HG02571 (cell line): ENCODE data around the gene RAMAC.
"Not testable (repeated sequence)": the region's sequence is repeated elsewhere in the genome, so short reads cannot be mapped to it uniquely, and the experiment has no call there.

Experiments used
- ATAC-seq: cut with Tn5 transposase; IDR thresholded peaks from one replicate; pipeline ENCODE4 v1.9.1; 2021; ENCODE audit warnings: mild to moderate bottlenecking, moderate library complexity; ENCODE audit not compliant: unreplicated experiment

The RAMAC gene

DNA sequence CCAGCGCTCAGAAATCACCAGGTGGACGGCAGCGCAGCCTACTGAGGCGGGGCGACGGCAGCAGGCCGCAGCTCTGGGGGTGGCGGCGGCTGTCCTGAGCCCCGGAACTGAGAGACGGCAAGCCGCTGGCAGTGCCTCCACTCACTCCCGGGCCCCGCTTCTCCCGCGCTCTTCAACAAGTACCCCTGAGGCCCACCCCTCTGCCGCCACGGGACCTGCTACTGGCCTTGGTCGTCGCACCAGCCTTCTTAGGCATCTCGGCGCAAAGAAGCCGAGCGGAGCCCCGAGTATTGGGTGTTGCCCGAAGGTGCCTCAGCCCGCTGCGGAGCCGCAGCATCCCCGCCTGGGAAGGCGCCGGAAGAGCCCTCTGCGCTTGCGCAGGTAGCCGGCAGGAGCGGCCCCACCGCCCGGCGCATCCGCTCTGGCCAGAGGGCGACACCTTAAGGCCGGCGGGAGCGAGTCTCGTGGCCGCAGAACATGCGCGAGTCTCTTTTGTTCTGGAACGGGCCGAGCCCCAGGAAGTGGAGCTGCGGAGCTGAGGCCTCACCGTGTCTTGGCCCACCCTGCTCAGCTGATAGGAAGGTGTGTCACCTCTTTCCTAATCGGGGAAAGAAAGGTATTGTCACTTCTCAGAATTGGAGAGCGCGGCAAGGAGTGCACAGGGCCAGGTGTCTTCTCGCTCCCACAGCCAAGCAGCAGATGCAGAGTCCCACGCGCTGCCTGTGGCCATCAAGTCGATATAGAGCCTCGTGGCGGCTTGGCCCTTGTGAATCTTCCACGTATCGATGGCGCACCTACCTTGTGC is 25.5 kb downstream of the RAMAC start, which contains the start of gene C15orf40:
Gene C15orf40 (minus strand): TSS at position 369 of the 805 bp plus-strand sequence. CDS start 32 bp downstream, at position 337.
- ATAC-seq: peak; percentile 79

DNA sequence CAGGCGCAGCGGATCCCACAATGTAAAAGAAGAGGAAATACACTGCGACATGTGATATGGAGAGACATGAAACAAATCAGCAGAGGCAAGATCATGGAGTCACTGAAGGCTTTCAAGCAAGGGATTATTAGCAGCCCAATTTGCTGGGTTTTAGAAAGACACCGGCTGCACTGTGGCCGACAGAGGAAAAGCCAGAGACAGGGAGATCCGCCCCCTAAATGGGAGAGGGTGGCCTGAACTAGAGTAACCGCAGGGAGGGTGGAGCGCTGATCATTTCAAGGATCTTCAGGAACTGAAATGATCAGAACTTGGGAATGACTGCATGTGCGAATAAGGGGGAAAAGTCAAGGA is 26.0 kb downstream of the RAMAC start:
- ATAC-seq: no peak

- no peak for ATAC-seq
These were observed 26.6 kb downstream of the RAMAC start for GRCh38 chr15:83012636-83013035.

DNA sequence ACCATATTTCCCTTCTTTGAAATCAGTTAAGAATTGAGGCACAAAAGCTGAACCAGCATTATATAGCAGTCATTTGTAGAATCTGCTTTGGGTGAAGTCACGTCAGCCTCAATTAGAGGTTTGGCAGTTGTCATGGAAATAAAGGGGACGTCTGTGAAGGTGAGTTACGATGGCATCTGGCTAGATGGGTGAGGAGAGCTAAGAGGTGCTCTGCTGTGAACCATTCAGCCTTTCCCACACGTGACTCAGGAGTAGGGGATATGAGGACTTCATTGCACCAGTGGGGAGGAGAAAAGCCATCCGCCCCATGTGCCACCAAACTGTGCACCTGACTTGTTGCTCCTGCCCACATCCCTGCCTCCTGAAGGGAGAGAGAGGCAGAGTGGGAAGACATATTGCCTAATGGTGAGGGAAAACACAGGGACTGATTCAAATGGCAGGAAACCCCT is 28.2 kb downstream of the RAMAC start:
- ATAC-seq: no peak

GRCh38 chr15:83015361-83015760 is 29.4 kb downstream of the RAMAC start:
- ATAC-seq: no peak

- no peak for ATAC-seq
These were observed 30.9 kb downstream of the RAMAC start for GRCh38 chr15:83016906-83017305.

DNA sequence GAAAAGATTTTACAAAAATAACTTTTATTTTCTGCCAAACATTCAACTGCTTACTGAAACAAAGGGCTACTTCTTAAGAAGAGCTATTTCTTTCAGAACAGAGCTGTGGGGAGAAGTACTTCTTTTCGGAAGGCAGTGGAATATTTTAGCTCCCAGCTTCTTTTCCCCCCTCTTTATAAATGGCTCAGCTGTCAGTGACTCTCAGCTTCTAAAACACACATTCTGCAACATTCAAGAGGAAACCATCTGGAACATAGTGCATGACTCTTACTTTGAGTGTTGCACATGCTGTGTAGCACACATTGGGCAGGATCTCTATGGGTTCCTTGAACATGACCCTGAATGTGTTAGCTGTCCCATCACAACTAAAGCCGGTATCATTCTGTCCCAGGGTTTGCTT is 32.4 kb downstream of the RAMAC start:
- ATAC-seq: no peak

DNA sequence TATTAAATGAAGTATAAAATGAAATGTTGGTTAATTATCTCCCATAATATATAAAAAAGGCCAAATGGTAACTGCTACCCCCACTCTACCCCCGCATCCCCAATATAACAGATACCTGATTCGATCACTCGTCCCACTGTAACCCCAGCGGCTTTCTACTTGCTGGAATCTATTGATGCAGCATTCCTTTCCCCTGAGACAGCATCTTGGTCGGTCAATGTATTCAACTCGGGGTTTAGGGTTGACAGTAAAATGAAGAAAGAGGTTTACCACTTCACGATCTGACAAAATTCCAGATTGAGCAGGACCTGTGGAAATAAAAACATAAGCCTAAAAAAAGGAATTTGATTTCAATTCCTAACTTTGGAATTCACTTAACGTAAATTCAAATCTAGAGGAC is 44.0 kb downstream of the RAMAC start:
- ATAC-seq: no peak

GRCh38 chr15:83031234-83031633 is 45.2 kb downstream of the RAMAC start:
- not testable (repeated sequence) for ATAC-seq

- no peak for ATAC-seq
These were observed 50.2 kb downstream of the RAMAC start for GRCh38 chr15:83036253-83036652.

DNA sequence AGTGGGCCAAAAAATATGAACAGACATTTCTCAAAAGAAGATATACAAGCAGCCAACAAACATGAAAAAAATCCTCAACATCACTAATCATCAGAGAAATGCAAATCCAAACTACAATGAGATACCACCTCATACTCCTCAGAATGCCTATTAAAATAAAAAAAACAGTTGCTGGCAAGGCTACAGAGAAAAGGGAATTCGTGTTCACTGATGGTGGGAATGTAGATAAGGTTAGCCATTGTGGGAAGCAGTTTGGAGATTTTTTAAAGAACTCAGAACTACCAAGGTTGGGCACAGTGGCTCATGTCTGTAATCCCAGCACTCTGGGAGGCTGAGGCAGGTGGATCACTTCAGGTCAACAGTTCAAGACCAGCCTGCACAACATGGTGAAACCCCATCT is 53.2 kb downstream of the RAMAC start:
- no peak for ATAC-seq
